Motor neuron (in vitro differentiated cells): ENCODE measurements around the gene GIGYF2. TPM values are rescaled to one million over a fixed set of nuclear protein-coding genes. Genes with fewer than 3 reads are reported as not detected.
A peak's percentile ranks its signal among the peaks of the same experiment; 100 is the strongest.
"Not testable (repeated sequence)": the region's sequence is repeated elsewhere in the genome, so short reads cannot be mapped to it uniquely, and the experiment has no call there.

Experiments
- ATAC-seq, 8 experiments: fragments of 200-7000 bp; cut with Tn5 transposase; replicated peaks in 6 of 8; 2 replicates each; pipeline ENCODE4 v1.8.0; 2021; ENCODE audit warnings: mild to moderate bottlenecking in 8 of 8, moderate library complexity in 8 of 8
- H3K27ac ChIP-seq, 2 donors: fragments of 250-450 bp; sonication (Bioruptor Pico); 2 replicates each; pipeline ENCODE4 v1.9.0; 2021; ENCODE audit warnings: antibody characterized with exemption in 2 of 2, mild to moderate bottlenecking in 2 of 2, moderate library complexity in 1 of 2
- H3K4me1 ChIP-seq, 2 donors: fragments of 250-450 bp; sonication (Bioruptor Pico); replicated peaks in 1 of 2; 2 replicates each; pipeline ENCODE4 v1.6.1; 2021; ENCODE audit warnings: antibody characterized with exemption in 2 of 2, mild to moderate bottlenecking in 2 of 2, moderate library complexity in 1 of 2
- H3K4me3 ChIP-seq, 5 donors: fragments of 250-450 bp; sonication (Bioruptor Pico); 2 replicates each; pipeline ENCODE4 v1.9.0; 2021; ENCODE audit warnings: antibody characterized with exemption in 5 of 5, mild to moderate bottlenecking in 5 of 5, moderate library complexity in 4 of 5
- WGBS, 10 experiments: fragments of 450-650 bp; shearing (Covaris generic); methylation state at CpG; one replicate each; pipeline ENCODE4 v1.0.0; 2022; 5-methylcytosine and 5-hydroxymethylcytosine counted together
- in situ Hi-C, 9 experiments: fragments of 400-800 bp; cut with MboI; loops; one replicate each; pipeline ENCODE4 v1.15.0; 2021; ENCODE audit warnings: low sequenced_read_pairs in 9 of 9, low pct_unique_long_range_greater_than_20kb in 2 of 9; ENCODE audit not compliant: unreplicated experiment in 9 of 9
- total RNA-seq, 8 experiments: library from RNA; unstranded; fragments of 300-600 nt; gene quantifications; 2 replicates each; pipeline versions ENCODE4 v1.2.3 to v1.2.4, GENCODE V29; 2022

The GIGYF2 gene
- total RNA-seq, 8 experiments from 2014 or later = 43.9 to 74.2 (median 53.6) TPM

DNA sequence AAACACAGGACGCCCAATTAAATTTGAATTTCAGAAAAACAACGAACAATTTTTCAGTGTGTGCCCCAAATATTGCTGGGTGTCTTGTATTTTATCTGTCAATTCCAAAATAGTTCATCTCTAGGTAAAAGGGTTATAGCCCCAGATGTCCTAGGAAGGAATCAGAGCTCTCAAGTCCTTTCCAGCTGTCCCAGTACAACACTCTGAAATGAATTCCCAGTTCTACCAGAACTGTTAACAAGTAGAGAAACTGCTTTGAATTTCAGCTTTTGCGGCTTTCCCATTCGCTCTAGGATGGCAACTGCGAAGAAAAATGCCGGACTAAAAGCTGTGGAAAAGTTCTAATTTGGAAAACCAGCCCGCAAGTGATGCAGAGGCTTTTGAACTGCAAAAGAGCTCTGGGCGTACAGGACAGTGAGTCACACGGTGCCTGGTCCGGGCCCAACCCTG is 497 bp upstream of the GIGYF2 start:
- Histone ChIP-seq H3K4me3 (peak overlapping the region in 3 of 5 donors; percentile 3 to 92 (median 4)), H3K27ac (peak overlapping the region; percentile 8 to 69), H3K4me1 (peaks cover 20 to 30% of the 10 kb centered on the region in 2 donors)
- WGBS, 10 experiments = 28 to 84% (median 66%) methylated on average over 2 to 9 of the region's 10 CpGs
- peak in 2 of 8 experiments; percentile 0 to 1 for ATAC-seq
- in situ Hi-C loops = no loop called here

DNA sequence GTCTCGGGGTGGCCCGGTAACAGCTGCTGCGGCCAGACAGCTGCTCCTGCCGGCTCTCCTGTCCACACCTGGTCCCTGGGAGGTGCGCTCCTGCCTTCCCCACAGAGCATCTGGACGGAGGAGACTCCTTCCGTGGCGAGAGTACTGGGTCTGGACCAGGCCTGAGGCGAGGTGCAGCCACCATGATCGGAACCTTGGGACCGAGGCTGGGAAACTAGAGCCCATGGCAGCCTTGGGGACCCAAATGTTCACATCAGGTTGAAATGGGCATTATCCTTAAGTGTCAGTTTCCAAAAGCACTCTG is 628 bp downstream of the GIGYF2 start:
- peak in 1 of 8 experiments; percentile 11 for ATAC-seq
- H3K4me3 ChIP-seq = peak overlapping the region; percentile 85 to 98 (median 92)
- 0% methylated on average over 1 to 5 of the region's 11 CpGs; no CpG with 5 or more reads in 5 of the 10 experiments for WGBS, 10 experiments
- H3K27ac ChIP-seq = peak overlapping the region; percentile 96 to 97
- in situ Hi-C loops = no loop called here
- H3K4me1 ChIP-seq = peaks cover 20 to 30% of the 10 kb centered on the region in 2 donors

GRCh38 chr2:232698556-232699091 is 1.5 kb downstream of the GIGYF2 start:
- ATAC-seq = no peak
- peak overlapping the region; percentile 85 to 98 (median 92) for H3K4me3 ChIP-seq
- H3K4me1 ChIP-seq = peaks cover 20 to 30% of the 10 kb centered on the region in 2 donors
- WGBS, 10 experiments = 0 to 47% (median 38%) methylated on average over 1 to 4 of the region's 4 CpGs
- no peak overlapping the region for H3K27ac ChIP-seq
- in situ Hi-C loops = no loop called here

DNA sequence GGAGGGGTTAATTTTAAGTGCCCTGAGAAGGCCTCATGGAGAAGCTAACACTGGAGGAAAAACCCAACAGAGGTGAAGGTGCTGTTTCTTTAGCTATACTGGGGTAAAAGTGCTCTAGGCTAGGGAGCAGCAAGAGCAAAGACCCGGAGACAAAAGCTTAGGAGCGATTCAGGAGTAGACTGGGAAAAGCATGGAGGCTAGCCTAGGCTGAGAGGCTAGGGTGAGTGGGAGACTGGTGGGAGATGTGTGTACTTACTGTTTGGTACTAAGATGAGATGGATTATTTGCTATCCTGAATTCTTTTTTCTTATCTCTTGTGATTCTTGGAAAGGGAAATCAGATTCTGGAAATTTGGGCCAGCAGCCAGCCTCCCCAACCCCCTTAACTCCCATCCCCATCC is 2.0 kb downstream of the GIGYF2 start:
- Histone ChIP-seq H3K4me3 (peak overlapping the region; percentile 85 to 98 (median 92)), H3K27ac (no peak overlapping the region)
- WGBS, 10 experiments = 60 to 83% methylated on average over 1 of the region's 2 CpGs; no CpG with 5 or more reads in 8 of the 10 experiments

DNA sequence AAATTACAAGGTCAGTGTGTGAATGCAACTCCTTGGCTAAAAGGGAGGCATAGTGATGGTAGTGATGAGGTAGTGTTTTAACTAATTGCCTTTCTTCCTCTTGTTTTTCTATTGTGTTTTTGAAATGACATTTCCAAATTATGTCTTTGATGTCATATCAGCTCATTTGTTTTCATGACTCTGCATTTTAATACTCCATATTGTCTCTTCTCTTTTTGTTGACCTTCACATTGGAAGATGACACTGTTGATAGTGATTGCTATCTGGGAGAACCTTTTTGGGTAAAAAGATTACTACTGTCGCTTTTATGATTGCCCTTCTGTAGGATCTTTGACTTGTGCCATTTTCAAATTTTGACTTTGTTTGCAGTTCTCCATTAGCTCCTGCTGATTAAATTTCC is 3.0 kb downstream of the GIGYF2 start:
- Histone ChIP-seq H3K27ac (no peak overlapping the region), H3K4me3 (peak overlapping the region in 1 of 5 donors; percentile 92), H3K4me1 (peaks cover 20 to 30% of the 10 kb centered on the region in 2 donors)
- ATAC-seq = no peak
- 88 to 100% (median 100%) methylated on average over 1 of the region's 1 CpG; no CpG with 5 or more reads in 6 of the 10 experiments for WGBS, 10 experiments
- in situ Hi-C loops = no loop called here

More for the DNA sequence above, 2.0 kb downstream of the GIGYF2 start:
- in situ Hi-C loops = no loop called here
- H3K4me1 ChIP-seq = peaks cover 20 to 30% of the 10 kb centered on the region in 2 donors
- ATAC-seq = no peak

- no peaks in the 10 kb centered on the region for H3K4me1 ChIP-seq
- no peak overlapping the region for H3K27ac ChIP-seq
- no peak overlapping the region for H3K4me3 ChIP-seq
- no peak for ATAC-seq
- 71 to 100% (median 91%) methylated on average over 3 to 4 of the region's 4 CpGs for WGBS, 10 experiments
- in situ Hi-C loops = no loop called here
Observed at GRCh38 chr2:232707076-232707475, 9.9 kb downstream of the GIGYF2 start.

DNA sequence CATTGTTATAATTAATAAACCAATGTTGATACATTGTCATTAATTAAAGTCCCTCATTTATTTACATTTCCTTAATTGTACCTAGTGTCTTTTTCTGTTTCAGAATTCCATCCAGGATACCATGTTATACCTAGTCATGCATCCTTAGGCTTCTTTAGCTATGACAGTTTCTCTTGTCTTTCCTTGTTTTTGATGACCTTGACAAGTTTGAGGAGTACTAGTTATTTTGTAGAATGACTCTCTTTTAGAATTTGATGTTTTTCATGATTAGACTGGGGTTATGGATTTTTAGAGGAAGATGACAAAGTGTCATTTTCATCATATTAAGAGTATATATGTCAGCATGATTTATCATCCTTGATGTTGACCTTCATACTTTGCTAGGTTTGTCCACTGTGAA is 16.4 kb downstream of the GIGYF2 start:
- H3K27ac ChIP-seq = no peak overlapping the region
- no peak for ATAC-seq
- in situ Hi-C loops = no loop called here
- H3K4me3 ChIP-seq = no peak overlapping the region
- H3K4me1 ChIP-seq = no peaks in the 10 kb centered on the region

- H3K4me1 ChIP-seq = no peaks in the 10 kb centered on the region
- H3K27ac ChIP-seq = no peak overlapping the region
- in situ Hi-C loops = no loop called here
- no peak overlapping the region for H3K4me3 ChIP-seq
- peak in 3 of 8 experiments; percentile 17 to 52 (median 24) for ATAC-seq
- WGBS, 10 experiments = 36 to 100% (median 85%) methylated on average over 1 to 3 of the region's 3 CpGs; no CpG with 5 or more reads in 1 of the 10 experiments
Observed at GRCh38 chr2:232714969-232715368, 17.8 kb downstream of the GIGYF2 start.

DNA sequence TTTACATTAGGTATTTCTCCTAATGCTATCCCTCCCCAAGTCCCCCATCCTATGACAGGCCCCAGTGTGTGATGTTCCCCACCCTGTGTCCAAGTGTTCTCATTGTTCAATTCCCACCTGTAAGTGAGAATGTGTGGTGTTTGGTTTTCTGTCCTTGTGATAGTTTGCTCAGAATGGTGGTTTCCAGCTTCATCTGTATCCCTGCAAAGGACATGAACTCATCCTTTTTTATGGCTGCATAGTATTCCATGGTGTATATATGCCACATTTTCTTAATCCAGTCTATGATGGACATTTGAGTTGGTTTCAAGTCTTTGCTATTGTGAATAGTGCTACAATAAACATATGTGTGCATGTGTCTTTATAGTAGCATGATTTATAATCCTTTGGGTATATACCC is 22.9 kb downstream of the GIGYF2 start:
- H3K4me3 ChIP-seq, ATAC-seq, H3K27ac ChIP-seq, H3K4me1 ChIP-seq, in situ Hi-C loops: not testable (repeated sequence)

GRCh38 chr2:232721261-232721660 is 24.1 kb downstream of the GIGYF2 start:
- in situ Hi-C loops = no loop called here
- 71 to 100% (median 91%) methylated on average over 1 to 2 of the region's 2 CpGs; no CpG with 5 or more reads in 1 of the 10 experiments for WGBS, 10 experiments
- Histone ChIP-seq H3K27ac (no peak overlapping the region), H3K4me3 (no peak overlapping the region), H3K4me1 (no peaks in the 10 kb centered on the region)
- ATAC-seq = no peak

DNA sequence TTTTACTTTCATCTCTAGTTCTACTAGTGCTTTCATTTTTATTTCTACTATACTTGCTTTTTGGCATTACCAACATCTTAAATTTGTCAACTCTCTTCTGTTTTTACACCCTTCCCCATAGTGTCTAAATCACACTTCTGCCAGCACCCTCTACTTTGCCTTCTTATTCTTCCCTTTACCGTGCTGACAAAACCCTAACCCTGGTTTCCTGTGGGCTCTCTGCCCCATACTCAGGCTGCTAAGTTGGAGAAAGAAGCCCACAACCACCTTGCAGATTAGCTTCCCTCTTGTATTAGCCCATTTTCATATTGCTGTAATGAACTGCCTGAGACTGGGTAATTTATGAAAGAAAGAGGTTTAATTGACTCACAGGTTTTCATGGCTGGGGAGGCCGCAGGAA is 24.8 kb downstream of the GIGYF2 start:
- WGBS, 10 experiments = 67 to 100% (median 90%) methylated on average over 1 to 2 of the region's 2 CpGs; no CpG with 5 or more reads in 4 of the 10 experiments
- Histone ChIP-seq H3K4me1 (no peaks in the 10 kb centered on the region), H3K27ac (no peak overlapping the region), H3K4me3 (no peak overlapping the region)
- in situ Hi-C loops = no loop called here
- ATAC-seq = no peak

DNA sequence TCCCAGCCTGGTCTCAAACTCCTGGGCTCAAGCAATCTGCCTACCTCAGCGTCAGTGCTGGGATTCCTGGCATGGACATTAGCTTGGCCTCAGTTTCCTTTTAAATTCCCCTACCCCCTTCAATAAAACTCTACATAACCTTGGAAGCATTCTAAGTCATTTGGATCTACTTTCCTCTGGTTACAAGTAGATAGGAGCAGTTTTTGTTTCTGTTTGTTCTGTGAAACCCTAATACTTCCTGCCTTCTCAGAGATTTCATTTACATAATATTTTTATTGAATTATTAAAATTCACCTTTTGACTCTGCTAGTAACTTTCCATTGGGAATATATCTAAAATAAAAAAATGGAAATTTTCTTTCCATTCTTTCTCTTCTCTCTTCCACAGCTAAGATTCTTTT is 25.9 kb downstream of the GIGYF2 start:
- ATAC-seq = no peak
- no peak overlapping the region for H3K4me3 ChIP-seq
- WGBS, 10 experiments = 50 to 100% (median 100%) methylated on average over 1 of the region's 1 CpG; no CpG with 5 or more reads in 2 of the 10 experiments
- H3K4me1 ChIP-seq = no peaks in the 10 kb centered on the region
- in situ Hi-C loops = no loop called here
- H3K27ac ChIP-seq = no peak overlapping the region

DNA sequence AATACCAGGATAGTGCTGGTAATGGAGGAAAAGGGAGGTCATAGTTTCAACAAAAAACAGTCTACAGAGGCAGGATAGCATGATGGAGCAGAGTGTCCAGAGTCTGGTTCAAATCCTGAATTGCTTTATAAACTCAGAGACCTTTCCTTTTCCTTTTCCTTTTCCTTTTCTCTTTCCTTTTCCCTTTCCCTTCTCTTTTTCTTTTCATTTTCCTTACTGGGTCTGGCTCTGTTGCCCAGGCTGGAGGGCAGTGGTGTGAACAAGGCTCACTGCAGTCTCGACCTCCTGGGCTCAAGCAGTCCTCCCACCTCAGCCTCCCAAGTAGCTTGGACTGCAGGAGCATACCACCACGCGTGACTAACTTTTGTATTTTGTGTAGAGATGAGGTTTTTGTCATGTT is 31.7 kb downstream of the GIGYF2 start:
- 81 to 100% (median 98%) methylated on average over 1 to 3 of the region's 3 CpGs; no CpG with 5 or more reads in 4 of the 10 experiments for WGBS, 10 experiments
- H3K4me1 ChIP-seq = no peaks in the 10 kb centered on the region
- no peak overlapping the region for H3K27ac ChIP-seq
- in situ Hi-C loops = no loop called here
- no peak for ATAC-seq
- H3K4me3 ChIP-seq = no peak overlapping the region

DNA sequence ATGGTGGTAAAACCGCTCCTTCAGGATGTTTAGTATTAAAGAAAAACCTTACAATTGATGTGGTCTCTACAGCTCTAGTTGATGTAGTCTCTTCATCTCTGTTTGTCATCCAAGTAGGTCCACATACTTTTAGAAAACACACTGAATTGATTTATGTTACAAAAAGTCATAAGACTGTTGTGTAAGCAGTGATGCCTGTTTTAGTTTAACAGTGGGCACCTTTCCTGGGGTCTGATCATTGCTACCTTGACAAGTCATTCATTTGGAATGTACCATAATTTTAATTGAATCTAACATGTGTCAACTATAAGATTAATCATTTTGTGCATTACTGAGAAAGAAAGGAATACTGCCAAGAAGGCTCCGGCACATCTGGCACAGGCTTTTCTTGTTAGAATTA is 34.3 kb downstream of the GIGYF2 start:
- 40 to 100% (median 92%) methylated on average over 1 to 2 of the region's 2 CpGs; no CpG with 5 or more reads in 1 of the 10 experiments for WGBS, 10 experiments
- H3K27ac ChIP-seq = no peak overlapping the region

More for the DNA sequence above, 34.3 kb downstream of the GIGYF2 start:
- in situ Hi-C loops = no loop called here
- no peak overlapping the region for H3K4me3 ChIP-seq
- peak in 1 of 8 experiments; percentile 15 for ATAC-seq
- no peaks in the 10 kb centered on the region for H3K4me1 ChIP-seq
